Midbrain (tissue), 1 donor: ENCODE data around the gene IGSF1.

Experiments used
- DNase-seq: peaks from one replicate; lab custom pipeline; 2025; lab: John Stamatoyannopoulos, UW

Gene IGSF1, protein sequence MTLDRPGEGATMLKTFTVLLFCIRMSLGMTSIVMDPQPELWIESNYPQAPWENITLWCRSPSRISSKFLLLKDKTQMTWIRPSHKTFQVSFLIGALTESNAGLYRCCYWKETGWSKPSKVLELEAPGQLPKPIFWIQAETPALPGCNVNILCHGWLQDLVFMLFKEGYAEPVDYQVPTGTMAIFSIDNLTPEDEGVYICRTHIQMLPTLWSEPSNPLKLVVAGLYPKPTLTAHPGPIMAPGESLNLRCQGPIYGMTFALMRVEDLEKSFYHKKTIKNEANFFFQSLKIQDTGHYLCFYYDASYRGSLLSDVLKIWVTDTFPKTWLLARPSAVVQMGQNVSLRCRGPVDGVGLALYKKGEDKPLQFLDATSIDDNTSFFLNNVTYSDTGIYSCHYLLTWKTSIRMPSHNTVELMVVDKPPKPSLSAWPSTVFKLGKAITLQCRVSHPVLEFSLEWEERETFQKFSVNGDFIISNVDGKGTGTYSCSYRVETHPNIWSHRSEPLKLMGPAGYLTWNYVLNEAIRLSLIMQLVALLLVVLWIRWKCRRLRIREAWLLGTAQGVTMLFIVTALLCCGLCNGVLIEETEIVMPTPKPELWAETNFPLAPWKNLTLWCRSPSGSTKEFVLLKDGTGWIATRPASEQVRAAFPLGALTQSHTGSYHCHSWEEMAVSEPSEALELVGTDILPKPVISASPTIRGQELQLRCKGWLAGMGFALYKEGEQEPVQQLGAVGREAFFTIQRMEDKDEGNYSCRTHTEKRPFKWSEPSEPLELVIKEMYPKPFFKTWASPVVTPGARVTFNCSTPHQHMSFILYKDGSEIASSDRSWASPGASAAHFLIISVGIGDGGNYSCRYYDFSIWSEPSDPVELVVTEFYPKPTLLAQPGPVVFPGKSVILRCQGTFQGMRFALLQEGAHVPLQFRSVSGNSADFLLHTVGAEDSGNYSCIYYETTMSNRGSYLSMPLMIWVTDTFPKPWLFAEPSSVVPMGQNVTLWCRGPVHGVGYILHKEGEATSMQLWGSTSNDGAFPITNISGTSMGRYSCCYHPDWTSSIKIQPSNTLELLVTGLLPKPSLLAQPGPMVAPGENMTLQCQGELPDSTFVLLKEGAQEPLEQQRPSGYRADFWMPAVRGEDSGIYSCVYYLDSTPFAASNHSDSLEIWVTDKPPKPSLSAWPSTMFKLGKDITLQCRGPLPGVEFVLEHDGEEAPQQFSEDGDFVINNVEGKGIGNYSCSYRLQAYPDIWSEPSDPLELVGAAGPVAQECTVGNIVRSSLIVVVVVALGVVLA (N-terminal part only)

DNA sequence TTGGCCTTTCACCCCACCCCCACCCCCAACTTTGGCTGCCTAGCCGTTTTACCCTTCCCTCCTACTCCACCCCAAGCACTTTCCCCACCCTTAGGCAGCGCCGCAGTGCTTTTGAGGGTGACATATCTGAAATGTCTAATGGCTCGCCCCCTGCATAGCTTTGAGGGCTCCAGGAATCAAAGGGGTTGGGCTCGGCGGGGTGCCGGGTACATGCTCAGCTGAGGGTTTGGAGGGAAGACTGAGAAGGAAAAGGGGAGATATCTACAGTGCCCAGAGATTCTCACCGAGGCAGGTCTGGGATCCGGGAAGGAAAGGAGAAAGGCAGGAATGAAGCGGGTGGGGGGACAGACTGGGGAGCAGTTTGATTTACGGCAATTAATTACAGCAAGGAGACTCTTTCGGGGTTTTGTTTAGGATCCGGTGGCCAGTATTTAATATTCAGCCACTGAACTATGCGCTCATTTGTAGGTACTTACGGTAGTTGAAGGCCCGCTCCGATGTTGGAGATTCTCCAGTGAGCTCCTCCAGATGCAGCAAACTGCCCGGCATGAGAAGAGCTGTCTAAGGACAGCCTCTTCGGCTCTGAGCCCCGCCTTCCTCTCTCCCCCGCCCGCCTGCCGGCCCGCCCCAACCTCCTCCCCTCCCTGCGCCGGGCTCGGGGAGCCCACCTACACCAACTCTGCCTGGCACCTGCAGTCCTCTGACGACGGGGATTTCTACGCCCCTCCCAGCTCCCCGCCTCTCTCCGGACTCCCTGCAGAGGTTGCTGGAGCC lies at the start of gene IGSF1:
Gene IGSF1 (minus strand): TSS at position 569 of the 774 bp plus-strand sequence. CDS start 2,632 bp downstream, outside the sequence.
- peak; percentile 72 for DNase-seq

GRCh38 chrX:131332331-131332730 lies 43.2 kb upstream of the IGSF1 start:
- no peak for DNase-seq

- DNase-seq, result no peak
These were observed 42.0 kb upstream of the IGSF1 start for GRCh38 chrX:131331152-131331551.

DNA sequence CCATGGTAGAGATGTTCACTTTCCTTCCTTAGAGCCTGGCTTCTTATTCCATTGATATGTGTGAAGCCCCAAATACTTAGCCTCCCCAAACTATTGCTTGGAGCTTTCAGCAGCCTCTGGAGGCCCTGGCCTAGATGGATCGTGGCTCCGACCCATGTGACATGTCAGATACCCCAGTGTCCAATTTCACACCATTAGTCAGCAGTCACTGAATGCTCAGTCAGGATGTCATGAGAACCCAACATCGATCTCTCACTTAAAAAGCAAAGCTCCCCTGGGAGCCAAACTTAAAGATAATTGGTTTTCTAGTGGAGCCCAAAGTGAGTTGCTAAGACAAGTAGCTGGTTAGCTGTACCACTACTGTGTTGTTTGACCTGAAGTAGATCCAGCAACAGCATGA lies 41.6 kb upstream of the IGSF1 start:
- DNase-seq, result no peak

- DNase-seq, result no peak
These were observed 33.5 kb upstream of the IGSF1 start for GRCh38 chrX:131322651-131323050.

DNA sequence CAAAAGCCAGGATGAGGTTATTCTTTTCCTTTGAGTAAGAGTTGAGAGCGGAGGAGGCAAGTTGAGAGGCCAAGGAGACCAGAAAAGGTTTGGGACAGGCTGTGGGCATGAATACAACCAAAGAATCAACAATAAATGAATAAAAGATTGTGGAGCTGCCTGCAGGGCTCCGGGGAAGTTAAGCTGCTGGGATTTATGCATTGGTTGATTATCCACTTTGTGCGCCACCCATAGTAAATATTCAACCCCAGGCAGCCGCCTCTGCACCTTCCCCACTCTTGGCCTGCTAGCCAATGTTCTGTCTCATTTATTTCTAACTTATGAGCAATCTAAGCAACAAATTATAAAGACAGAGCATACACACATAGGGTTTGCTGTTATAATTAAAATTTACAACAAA lies 28.2 kb upstream of the IGSF1 start:
- no peak for DNase-seq

DNA sequence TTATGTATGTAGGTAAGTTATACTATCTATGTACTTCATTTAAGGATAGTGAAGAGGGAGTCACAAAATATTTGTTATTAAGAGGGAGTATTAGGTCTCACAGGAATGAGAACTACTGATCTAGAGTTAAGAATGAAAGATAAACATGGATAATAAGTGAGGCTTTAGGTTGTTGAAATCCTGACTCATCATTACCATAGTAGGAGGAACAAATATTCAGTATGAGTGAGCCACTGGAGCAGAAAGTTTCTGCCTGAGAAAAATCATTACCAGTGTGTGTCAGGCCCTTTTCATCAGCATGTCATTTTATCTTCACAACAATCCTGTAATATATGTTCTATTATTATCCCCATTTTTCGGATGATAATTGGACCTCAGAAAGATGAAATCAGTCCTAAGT lies 27.2 kb upstream of the IGSF1 start:
- DNase-seq, result no peak

DNA sequence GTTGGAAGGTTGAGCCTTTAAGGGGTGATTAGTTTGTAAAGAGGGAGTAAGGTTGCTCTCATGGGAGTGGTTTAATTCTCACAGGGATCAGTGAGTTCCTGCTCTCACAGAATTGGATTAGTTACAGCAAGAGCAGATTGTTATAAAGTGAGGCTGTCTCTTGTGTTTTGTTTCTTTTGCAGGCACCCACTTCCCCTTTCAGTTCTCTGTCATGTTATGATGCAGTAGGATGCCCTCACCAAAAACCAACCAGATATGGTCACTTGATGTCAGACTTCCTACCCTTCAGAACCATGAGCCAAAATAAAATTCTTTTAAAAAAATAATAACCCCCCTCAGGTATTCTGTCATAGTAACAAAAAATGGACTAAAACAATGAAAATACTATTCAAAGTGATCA lies 19.9 kb upstream of the IGSF1 start:
- no peak for DNase-seq

DNA sequence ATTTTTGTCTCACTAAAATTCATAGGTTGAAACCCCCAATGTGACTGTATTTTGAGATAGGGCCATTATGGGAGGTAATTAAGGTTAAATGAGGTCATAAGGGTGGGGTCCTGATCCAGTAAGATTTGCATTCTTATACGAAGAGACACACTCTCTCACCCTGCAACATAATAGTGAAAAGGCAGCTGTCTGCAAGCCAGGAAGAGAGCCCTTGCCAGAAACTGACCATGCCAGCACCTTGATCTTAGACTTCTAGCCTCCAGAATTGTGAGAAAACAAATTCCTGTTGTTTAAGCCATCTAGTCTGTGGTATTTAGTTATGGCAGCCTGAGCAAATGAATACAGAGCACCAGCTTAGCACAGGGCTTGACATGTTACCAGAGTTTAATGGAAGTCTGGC lies 17.5 kb upstream of the IGSF1 start:
- no peak for DNase-seq

DNA sequence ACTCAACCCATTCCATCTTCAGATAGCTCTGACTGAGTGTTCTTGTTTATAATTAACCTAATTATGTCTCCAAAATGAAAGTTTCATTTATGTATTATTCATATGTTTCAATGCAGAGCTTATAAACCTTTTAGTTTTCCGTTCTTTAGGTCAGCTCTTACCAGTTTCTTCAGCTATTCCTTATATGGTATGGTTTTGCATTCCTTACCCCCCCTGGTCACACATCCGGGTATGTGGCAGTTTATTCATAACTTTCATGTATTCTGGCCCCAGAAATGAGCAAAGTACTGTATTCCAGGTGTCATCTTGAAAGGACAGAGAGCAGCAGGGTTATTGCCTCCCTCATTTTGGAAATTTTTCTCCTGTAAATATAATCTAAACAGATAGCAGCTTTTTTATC lies 16.8 kb upstream of the IGSF1 start:
- no peak for DNase-seq

GRCh38 chrX:131302701-131303100 lies 13.6 kb upstream of the IGSF1 start:
- no peak for DNase-seq

- DNase-seq, result no peak
These were observed 12.0 kb upstream of the IGSF1 start for GRCh38 chrX:131301155-131301554.

GRCh38 chrX:131298846-131299245 lies 9.7 kb upstream of the IGSF1 start:
- no peak for DNase-seq

GRCh38 chrX:131298036-131298435 lies 8.9 kb upstream of the IGSF1 start:
- DNase-seq, result no peak

GRCh38 chrX:131289527-131289926 lies 421 bp upstream of the IGSF1 start:
- no peak for DNase-seq

- no peak for DNase-seq
These were observed 918 bp downstream of the IGSF1 start for GRCh38 chrX:131288188-131288587.

- DNase-seq, result no peak
These were observed 1.4 kb downstream of the IGSF1 start for GRCh38 chrX:131287560-131288179.

- no peak for DNase-seq
These were observed 9.5 kb downstream of the IGSF1 start for GRCh38 chrX:131279617-131280016.

DNA sequence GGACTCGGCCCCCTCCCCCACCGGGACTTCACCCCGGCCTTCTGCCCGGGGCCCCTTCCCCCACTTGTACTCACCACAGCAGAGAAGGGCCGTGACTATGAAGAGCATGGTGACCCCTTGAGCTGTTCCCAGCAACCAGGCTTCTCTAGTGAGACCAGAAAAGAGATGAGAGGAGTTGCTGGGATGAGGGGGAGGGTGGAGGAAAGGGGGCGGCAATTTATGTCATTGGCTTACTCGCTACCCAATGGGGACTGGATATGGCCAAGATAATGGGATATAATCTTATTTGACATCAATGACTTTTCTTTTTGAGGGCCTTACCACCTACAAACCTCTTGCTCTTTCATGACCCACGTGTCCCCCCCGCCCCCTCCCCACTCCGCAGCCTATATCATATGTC lies 9.9 kb downstream of the IGSF1 start:
- no peak for DNase-seq

- DNase-seq, result no peak
These were observed 11.5 kb downstream of the IGSF1 start for GRCh38 chrX:131277543-131278136.

DNA sequence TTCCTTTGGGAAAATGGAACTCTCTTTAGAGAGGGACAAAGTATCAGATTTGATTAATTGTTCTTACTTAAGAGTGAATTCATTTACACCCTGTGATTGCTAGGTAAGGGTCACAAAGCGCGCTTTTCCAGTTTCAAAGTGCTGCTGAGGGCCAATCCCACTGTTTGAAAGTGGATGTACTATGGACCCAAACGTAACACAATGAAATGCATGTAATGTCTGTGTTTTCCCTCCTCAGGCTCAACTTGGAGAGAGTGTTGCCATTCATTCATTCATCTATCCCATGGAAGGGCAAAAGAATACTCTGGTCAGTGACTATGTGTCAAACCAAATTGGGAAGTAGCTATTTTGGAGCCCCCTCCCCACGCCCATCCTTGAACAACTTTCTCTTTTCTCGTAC lies 16.1 kb downstream of the IGSF1 start:
- no peak for DNase-seq
